ENCODE results near the gene IGFBP3.

Gene IGFBP3

GRCh38 chr7:45881759-45882464 lies 39.2 kb downstream of the IGFBP3 start:
- H3K79me1 ChIP-seq (replicated peaks; ENCODE audit: low read length, poor library complexity, severe bottlenecking): no peaks in the 10 kb centered on the region
- H4K91ac ChIP-seq (ENCODE audit: low read length): no peak overlapping the region
- H3K4me3 ChIP-seq (ENCODE audit: insufficient read depth in 1 of 2, low read depth in 1 of 2, low read length in 2 of 2): no peak overlapping the region
- H2AK5ac ChIP-seq (ENCODE audit: low read length, severe bottlenecking): no peak overlapping the region
- no peak overlapping the region for H2AFZ ChIP-seq (ENCODE audit: low read depth, low read length)
- WGBS: 73% methylated on average over 12 of the region's 12 CpGs
- H3K18ac ChIP-seq (ENCODE audit: low read depth in 1 of 2, low read length in 2 of 2): peak overlapping the region; percentile 25 to 51
- H2BK120ac ChIP-seq (ENCODE audit: low read depth, low read length): no peak overlapping the region
- H3K4ac ChIP-seq (ENCODE audit: low read depth in 1 of 2, low read length in 2 of 2): no peak overlapping the region
- H3K27ac ChIP-seq (ENCODE audit: low read length, poor library complexity, severe bottlenecking): no peak overlapping the region
- no peak overlapping the region for H2BK5ac ChIP-seq (ENCODE audit: low read depth, low read length, poor library complexity, severe bottlenecking)
- H3K9ac ChIP-seq (ENCODE audit: low read length): peak overlapping the region; percentile 40
- peaks cover 13% of the 10 kb centered on the region for H3K4me1 ChIP-seq (ENCODE audit: control insufficient read depth, insufficient read depth, low read depth, low read length)
- H3K23ac ChIP-seq (ENCODE audit: low read length in 2 of 2): no peak overlapping the region
- H3K27me3 ChIP-seq (ENCODE audit: control insufficient read depth in 1 of 2, insufficient read depth in 1 of 2, low read length in 2 of 2): peaks cover 0 to 2% of the 10 kb centered on the region in 2 experiments
- no peaks in the 10 kb centered on the region for H3K36me3 ChIP-seq (ENCODE audit: control insufficient read depth in 1 of 2, insufficient read depth in 2 of 2, low read depth in 1 of 2, low read length in 2 of 2)
- no peak overlapping the region for H4K8ac ChIP-seq (ENCODE audit: low read length)
- peak overlapping the region; percentile 31 for H2BK15ac ChIP-seq (ENCODE audit: low read depth, poor library complexity, severe bottlenecking)
- H3K4me2 ChIP-seq (ENCODE audit: low read length, poor library complexity, severe bottlenecking): no peak overlapping the region
- peak overlapping the region in 1 of 2 experiments; percentile 24 for H2BK12ac ChIP-seq (ENCODE audit: low read length in 2 of 2)
- peak; percentile 91 for DNase-seq
- H3K9me3 ChIP-seq (ENCODE audit: control insufficient read depth, low read length): no peaks in the 10 kb centered on the region
- H3K14ac ChIP-seq (ENCODE audit: low read length in 2 of 2): no peak overlapping the region

- Histone ChIP-seq H3K23ac (ENCODE audit: low read length in 2 of 2) (no peak overlapping the region), H2BK120ac (ENCODE audit: low read depth, low read length) (no peak overlapping the region), H4K8ac (ENCODE audit: low read length) (no peak overlapping the region), H3K9ac (ENCODE audit: low read length) (peak overlapping the region; percentile 40), H3K36me3 (ENCODE audit: control insufficient read depth in 1 of 2, insufficient read depth in 2 of 2, low read depth in 1 of 2, low read length in 2 of 2) (no peaks in the 10 kb centered on the region), H3K9me3 (ENCODE audit: control insufficient read depth, low read length) (no peaks in the 10 kb centered on the region), H3K27me3 (ENCODE audit: control insufficient read depth in 1 of 2, insufficient read depth in 1 of 2, low read length in 2 of 2) (no peaks in the 10 kb centered on the region), H3K27ac (ENCODE audit: low read length, poor library complexity, severe bottlenecking) (no peak overlapping the region), H2BK15ac (ENCODE audit: low read depth, poor library complexity, severe bottlenecking) (no peak overlapping the region), H2BK12ac (ENCODE audit: low read length in 2 of 2) (peak overlapping the region in 1 of 2 experiments; percentile 24), H4K91ac (ENCODE audit: low read length) (no peak overlapping the region), H2BK5ac (ENCODE audit: low read depth, low read length, poor library complexity, severe bottlenecking) (no peak overlapping the region), H3K79me1 (replicated peaks; ENCODE audit: low read length, poor library complexity, severe bottlenecking) (no peaks in the 10 kb centered on the region), H3K14ac (ENCODE audit: low read length in 2 of 2) (no peak overlapping the region), H3K4me1 (ENCODE audit: control insufficient read depth, insufficient read depth, low read depth, low read length) (peaks cover 13% of the 10 kb centered on the region), H3K18ac (ENCODE audit: low read depth in 1 of 2, low read length in 2 of 2) (peak overlapping the region; percentile 25 to 51), H3K4ac (ENCODE audit: low read depth in 1 of 2, low read length in 2 of 2) (no peak overlapping the region), H3K4me2 (ENCODE audit: low read length, poor library complexity, severe bottlenecking) (no peak overlapping the region), H2AFZ (ENCODE audit: low read depth, low read length) (no peak overlapping the region), H2AK5ac (ENCODE audit: low read length, severe bottlenecking) (no peak overlapping the region), H3K4me3 (ENCODE audit: insufficient read depth in 1 of 2, low read depth in 1 of 2, low read length in 2 of 2) (no peak overlapping the region)
- 98% methylated on average over 9 of the region's 9 CpGs for WGBS
- DNase-seq: no peak
Observed at GRCh38 chr7:45881280-45881758, 39.8 kb downstream of the IGFBP3 start.

GRCh38 chr7:45880433-45880860 lies 40.6 kb downstream of the IGFBP3 start:
- no peak overlapping the region for H4K8ac ChIP-seq (ENCODE audit: low read length)
- H3K36me3 ChIP-seq (ENCODE audit: control insufficient read depth in 1 of 2, insufficient read depth in 2 of 2, low read depth in 1 of 2, low read length in 2 of 2): no peaks in the 10 kb centered on the region
- H3K9me3 ChIP-seq (ENCODE audit: control insufficient read depth, low read length): no peaks in the 10 kb centered on the region
- no peak overlapping the region for H2BK12ac ChIP-seq (ENCODE audit: low read length in 2 of 2)
- no peak overlapping the region for H3K9ac ChIP-seq (ENCODE audit: low read length)
- H2BK5ac ChIP-seq (ENCODE audit: low read depth, low read length, poor library complexity, severe bottlenecking): no peak overlapping the region
- H2AK5ac ChIP-seq (ENCODE audit: low read length, severe bottlenecking): no peak overlapping the region
- H2BK15ac ChIP-seq (ENCODE audit: low read depth, poor library complexity, severe bottlenecking): no peak overlapping the region
- H3K4me1 ChIP-seq (ENCODE audit: control insufficient read depth, insufficient read depth, low read depth, low read length): peaks cover 11% of the 10 kb centered on the region
- H3K4me3 ChIP-seq (ENCODE audit: insufficient read depth in 1 of 2, low read depth in 1 of 2, low read length in 2 of 2): no peak overlapping the region
- no peak overlapping the region for H2AFZ ChIP-seq (ENCODE audit: low read depth, low read length)
- H4K91ac ChIP-seq (ENCODE audit: low read length): peak overlapping the region; percentile 61
- DNase-seq: no peak
- no peak overlapping the region for H3K4me2 ChIP-seq (ENCODE audit: low read length, poor library complexity, severe bottlenecking)
- H3K27ac ChIP-seq (ENCODE audit: low read length, poor library complexity, severe bottlenecking): no peak overlapping the region
- peak overlapping the region in 1 of 2 experiments; percentile 16 for H3K18ac ChIP-seq (ENCODE audit: low read depth in 1 of 2, low read length in 2 of 2)
- no peaks in the 10 kb centered on the region for H3K27me3 ChIP-seq (ENCODE audit: control insufficient read depth in 1 of 2, insufficient read depth in 1 of 2, low read length in 2 of 2)
- no peak overlapping the region for H3K23ac ChIP-seq (ENCODE audit: low read length in 2 of 2)
- peak overlapping the region in 1 of 2 experiments; percentile 35 for H3K14ac ChIP-seq (ENCODE audit: low read length in 2 of 2)
- H2BK120ac ChIP-seq (ENCODE audit: low read depth, low read length): no peak overlapping the region
- no peak overlapping the region for H3K4ac ChIP-seq (ENCODE audit: low read depth in 1 of 2, low read length in 2 of 2)
- no peaks in the 10 kb centered on the region for H3K79me1 ChIP-seq (replicated peaks; ENCODE audit: low read length, poor library complexity, severe bottlenecking)
- WGBS: 95% methylated on average over 7 of the region's 7 CpGs

GRCh38 chr7:45878457-45879144 lies 42.5 kb downstream of the IGFBP3 start:
- H3K14ac ChIP-seq (ENCODE audit: low read length in 2 of 2): no peak overlapping the region
- H3K79me1 ChIP-seq (replicated peaks; ENCODE audit: low read length, poor library complexity, severe bottlenecking): no peaks in the 10 kb centered on the region
- no peak overlapping the region for H2BK15ac ChIP-seq (ENCODE audit: low read depth, poor library complexity, severe bottlenecking)

More at GRCh38 chr7:45878457-45879144, 42.5 kb downstream of the IGFBP3 start:
- Histone ChIP-seq H2BK120ac (ENCODE audit: low read depth, low read length) (no peak overlapping the region), H3K4me3 (ENCODE audit: insufficient read depth in 1 of 2, low read depth in 1 of 2, low read length in 2 of 2) (no peak overlapping the region), H3K18ac (ENCODE audit: low read depth in 1 of 2, low read length in 2 of 2) (no peak overlapping the region), H3K23ac (ENCODE audit: low read length in 2 of 2) (no peak overlapping the region), H3K4me1 (ENCODE audit: control insufficient read depth, insufficient read depth, low read depth, low read length) (peaks cover 3% of the 10 kb centered on the region), H3K4me2 (ENCODE audit: low read length, poor library complexity, severe bottlenecking) (no peak overlapping the region), H2AFZ (ENCODE audit: low read depth, low read length) (no peak overlapping the region), H2AK5ac (ENCODE audit: low read length, severe bottlenecking) (no peak overlapping the region), H4K8ac (ENCODE audit: low read length) (no peak overlapping the region), H3K36me3 (ENCODE audit: control insufficient read depth in 1 of 2, insufficient read depth in 2 of 2, low read depth in 1 of 2, low read length in 2 of 2) (no peaks in the 10 kb centered on the region), H3K27ac (ENCODE audit: low read length, poor library complexity, severe bottlenecking) (no peak overlapping the region), H3K4ac (ENCODE audit: low read depth in 1 of 2, low read length in 2 of 2) (no peak overlapping the region), H2BK12ac (ENCODE audit: low read length in 2 of 2) (no peak overlapping the region), H3K27me3 (ENCODE audit: control insufficient read depth in 1 of 2, insufficient read depth in 1 of 2, low read length in 2 of 2) (no peaks in the 10 kb centered on the region), H3K9me3 (ENCODE audit: control insufficient read depth, low read length) (no peaks in the 10 kb centered on the region), H4K91ac (ENCODE audit: low read length) (no peak overlapping the region), H2BK5ac (ENCODE audit: low read depth, low read length, poor library complexity, severe bottlenecking) (no peak overlapping the region), H3K9ac (ENCODE audit: low read length) (no peak overlapping the region)
- DNase-seq: no peak
- WGBS: 39% methylated on average over 3 of the region's 3 CpGs
